Kidney (tissue), 14 donors: Measurements from ENCODE around the gene IL1RAPL1. TPM values are rescaled to one million over a fixed set of nuclear protein-coding genes. Genes with fewer than 3 reads are reported as not detected.

Experiments
- DNase-seq, 5 donors: peaks; one replicate each; pipeline ENCODE4 v3.0.0-alpha.2; 2013 to 2020
- FAIRE-seq: peaks from 2 replicates; lab custom pipeline; 2012; peaks lifted over from hg19 to GRCh38; lab: Jason Lieb, UNC
- H3K27ac ChIP-seq, 2 donors: one replicate each; pipeline ENCODE4 v1.7.0; 2013; ENCODE audit warnings: low read depth in 2 of 2, low read length in 2 of 2, inconsistent platforms in 1 of 2
- H3K27me3 ChIP-seq: one replicate; pipeline ENCODE4 v1.7.1; 2013; ENCODE audit warnings: low read length, inconsistent platforms; ENCODE audit not compliant: control insufficient read depth, insufficient read depth
- H3K36me3 ChIP-seq, 3 donors: one replicate each; pipeline versions ENCODE4 v1.7.0 to v1.7.1; 2013; ENCODE audit warnings: low read length in 3 of 3, control low read depth in 1 of 3, inconsistent platforms in 1 of 3; ENCODE audit not compliant: insufficient read depth in 3 of 3, control insufficient read depth in 2 of 3
- H3K4me1 ChIP-seq, 3 donors: one replicate each; pipeline versions ENCODE4 v1.7.0 to v1.7.1; 2013; ENCODE audit warnings: low read length in 3 of 3, inconsistent platforms in 1 of 3, low read depth in 1 of 3; ENCODE audit not compliant: control insufficient read depth in 2 of 3, insufficient read depth in 2 of 3
- H3K4me3 ChIP-seq, 3 donors: one replicate each; pipeline versions ENCODE4 v1.7.0 to v1.8.1; 2013; ENCODE audit warnings: low read length in 3 of 3, control low read depth in 1 of 3, inconsistent platforms in 1 of 3
- H3K9ac ChIP-seq, 3 donors: one replicate each; pipeline versions ENCODE4 v1.7.0 to v1.7.1; 2013; ENCODE audit warnings: low read length in 3 of 3, control low read depth in 1 of 3, inconsistent platforms in 1 of 3
- H3K9me3 ChIP-seq, 3 donors: one replicate each; pipeline versions ENCODE4 v1.7.0 to v1.7.1; 2013; ENCODE audit warnings: low read length in 3 of 3, control low read depth in 1 of 3, inconsistent platforms in 1 of 3; ENCODE audit not compliant: control insufficient read depth in 2 of 3, insufficient read depth in 1 of 3
- CTCF ChIP-seq: IDR thresholded peaks from 3 replicates; pipeline ENCODE4 v1.5.1; 2012; ENCODE audit warnings: mild to moderate bottlenecking, moderate library complexity, borderline replicate concordance; ENCODE audit not compliant: insufficient read depth; ENCODE audit errors: extremely low read depth
- intact Hi-C: fragments of 100-400 bp; cut with DNase I; formaldehyde crosslinking; loops from one replicate; pipeline ENCODE4 v1.11.1; 2022
- polyA plus RNA-seq: library from polyadenylated mRNA; stranded (reverse); fragments of 350-450 nt; fragmentation: Illumina TruSeq; extraction: RNeasy Lipid Tissue Mini Kit (QIAGEN cat#74804); gene quantifications from one replicate; pipeline ENCODE4 v1.2.3, GENCODE V29; 2014; ENCODE audit warnings: low read depth, low replicate concordance; ENCODE audit not compliant: insufficient read depth
- total RNA-seq: library from RNA; stranded (reverse); fragmentation: NEBNext Ultra II Directional; extraction: Animal tissue kit (Norgen Biotek cat#: 25700); gene quantifications from one replicate; pipeline ENCODE4 v1.2.1, GENCODE V29; 2021
- donor health status: control.
- donor health status: control.
- donor health status: control.
- donor health status: control.
- donor health status: control.
- donor health status: DM: yes; HTN: yes; CAD: no.
- donor health status: Normal renal cell carcinoma (clear cell type).

Gene IL1RAPL1
- total and polyA plus RNA-seq, 2 donors from 2014 or later = 0.19 TPM; not detected in 1

GRCh38 chrX:28625223-28625622, 38.0 kb downstream of the IL1RAPL1 start:
- H3K4me3 ChIP-seq = no peak overlapping the region
- no peaks in the 10 kb centered on the region for H3K4me1 ChIP-seq
- DNase-seq (peak in 1 of 5 donors; percentile 31), FAIRE-seq (no peak)
- H3K36me3 ChIP-seq = no peaks in the 10 kb centered on the region
- H3K9me3 ChIP-seq = no peaks in the 10 kb centered on the region
- H3K9ac ChIP-seq = no peak overlapping the region
- H3K27ac ChIP-seq = no peak overlapping the region
- no peak for TF ChIP-seq CTCF
- intact Hi-C loops = no loop called here
- no peaks in the 10 kb centered on the region for H3K27me3 ChIP-seq

DNA sequence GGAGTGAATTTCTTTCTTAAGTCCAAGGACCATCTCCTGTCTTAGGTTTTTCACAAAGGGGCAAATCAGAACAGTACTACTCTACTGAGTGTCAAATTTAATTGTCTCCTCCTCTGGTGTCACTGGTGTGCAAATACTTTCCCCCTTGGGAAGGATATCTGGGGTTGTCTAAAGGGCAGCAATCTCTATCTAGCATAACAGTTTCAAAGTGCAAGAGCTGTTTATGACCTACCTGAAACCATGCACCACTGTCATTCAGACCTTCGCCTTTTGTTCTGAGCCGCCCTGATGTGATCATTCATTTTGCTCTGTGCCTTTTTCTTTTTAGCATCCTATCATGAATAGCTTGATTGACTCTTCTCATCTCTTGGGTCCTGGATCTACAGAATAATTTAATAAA, 39.3 kb downstream of the IL1RAPL1 start:
- Histone ChIP-seq H3K4me3 (no peak overlapping the region), H3K36me3 (no peaks in the 10 kb centered on the region), H3K4me1 (no peaks in the 10 kb centered on the region), H3K9me3 (no peaks in the 10 kb centered on the region), H3K27ac (no peak overlapping the region), H3K9ac (no peak overlapping the region), H3K27me3 (no peaks in the 10 kb centered on the region)
- FAIRE-seq (no peak), DNase-seq (no peak)
- no peak for TF ChIP-seq CTCF
- intact Hi-C loops = no loop called here

GRCh38 chrX:28628120-28628519, 40.9 kb downstream of the IL1RAPL1 start:
- intact Hi-C loops = no loop called here
- TF ChIP-seq CTCF = no peak
- Histone ChIP-seq H3K9ac (no peak overlapping the region), H3K4me1 (no peaks in the 10 kb centered on the region), H3K9me3 (no peaks in the 10 kb centered on the region), H3K27me3 (no peaks in the 10 kb centered on the region), H3K4me3 (no peak overlapping the region), H3K27ac (no peak overlapping the region), H3K36me3 (no peaks in the 10 kb centered on the region)
- no peak for FAIRE-seq
- DNase-seq = peak in 1 of 5 donors; percentile 10

DNA sequence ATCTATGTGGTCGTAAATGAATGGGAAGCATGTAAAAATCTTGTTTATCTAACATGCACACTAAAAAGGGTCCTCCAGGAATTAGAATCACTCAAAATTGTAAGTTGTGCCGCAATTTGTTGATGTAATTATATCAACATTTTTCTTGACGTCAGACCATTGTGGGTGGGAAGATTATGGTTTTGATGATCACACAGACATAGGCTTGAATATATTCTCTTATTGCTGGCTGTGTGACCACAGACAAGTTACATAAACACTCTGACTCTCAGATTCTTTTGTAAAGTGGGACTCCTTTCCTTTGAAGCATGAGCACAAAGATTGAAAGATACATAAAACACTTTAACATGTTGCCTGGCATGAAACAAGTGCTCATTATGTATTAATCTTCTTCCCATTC, 51.5 kb downstream of the IL1RAPL1 start:
- H3K4me1 ChIP-seq = no peaks in the 10 kb centered on the region
- no peak overlapping the region for H3K9ac ChIP-seq
- no peak overlapping the region for H3K27ac ChIP-seq
- no peak for TF ChIP-seq CTCF
- intact Hi-C loops = no loop called here
- no peak overlapping the region for H3K4me3 ChIP-seq
- FAIRE-seq = no peak
- H3K9me3 ChIP-seq = no peaks in the 10 kb centered on the region
- H3K27me3 ChIP-seq = no peaks in the 10 kb centered on the region
- no peaks in the 10 kb centered on the region for H3K36me3 ChIP-seq
- DNase-seq = no peak
